K562 (cell line): ENCODE results near the gene TMEM187. TPM values are rescaled to one million over a fixed set of nuclear protein-coding genes. Genes with fewer than 3 reads are reported as not detected.

Experiments used
- BDP1 ChIP-seq: IDR thresholded peaks from 3 replicates; pipeline ENCODE4 v1.6.1; 2011; ENCODE audit not compliant: insufficient read length, insufficient read depth
- BRCA1 ChIP-seq, 2 experiments: fragments of 450-650 bp in 1 of 2; sonication (generic) in 1 of 2; formaldehyde crosslinking in 1 of 2; IDR thresholded peaks; 2 replicates each; pipeline versions ENCODE4 v1.5.0 to v1.6.1; 2017 to 2020; ENCODE audit warnings: mild to moderate bottlenecking in 1 of 2, missing genetic modification reagents in 1 of 2
- CSDE1 ChIP-seq, 2 experiments: fragments of 450-650 bp; IDR thresholded peaks; 2 replicates each; pipeline ENCODE4 v1.6.1; 2016; ENCODE audit warnings: mild to moderate bottlenecking in 1 of 2
- DDX20 ChIP-seq: fragments of 450-650 bp; IDR thresholded peaks from 2 replicates; pipeline ENCODE4 v1.6.1; 2016; ENCODE audit warnings: missing genetic modification characterization, low read depth, mild to moderate bottlenecking, missing compliant biosample characterization, moderate library complexity
- ETV5 ChIP-seq: sonication (generic); formaldehyde crosslinking; IDR thresholded peaks from 2 replicates; pipeline ENCODE4 v1.4.0; 2020; ENCODE audit warnings: low read depth, mild to moderate bottlenecking, missing genetic modification reagents
- IFI16 ChIP-seq: fragments of 250-450 bp; sonication (Bioruptor Pico); IDR thresholded peaks from 2 replicates; pipeline ENCODE4 v2.1.2; 2022; ENCODE audit warnings: mild to moderate bottlenecking, inconsistent platforms
- KLF13 ChIP-seq: fragments of 450-650 bp; IDR thresholded peaks from 2 replicates; pipeline ENCODE4 v1.6.1; 2016; ENCODE audit warnings: missing genetic modification characterization, low read depth, mild to moderate bottlenecking, missing compliant biosample characterization, moderate library complexity, borderline replicate concordance
- POLR3A ChIP-seq: IDR thresholded peaks from 2 replicates; pipeline ENCODE4 v1.6.1; 2011; ENCODE audit warnings: borderline replicate concordance, mild to moderate bottlenecking, moderate library complexity; ENCODE audit not compliant: insufficient read length, insufficient read depth; ENCODE audit errors: extremely low read depth
- SPI1 ChIP-seq: IDR thresholded peaks from 2 replicates; pipeline ENCODE4 v1.6.1; 2011; ENCODE audit warnings: low read depth, low read length, control low read depth, borderline replicate concordance
- TAF1 ChIP-seq: IDR thresholded peaks from 2 replicates; pipeline ENCODE4 v1.6.1; 2011; ENCODE audit warnings: mild to moderate bottlenecking, low read length, moderate library complexity; ENCODE audit not compliant: insufficient read depth, control insufficient read depth, severe bottlenecking; ENCODE audit errors: extremely low read depth
- TCFL5 ChIP-seq: fragments of 250-450 bp; sonication (Bioruptor Pico); conservative IDR thresholded peaks from 2 replicates; pipeline ENCODE4 v1.6.1; 2021; ENCODE audit warnings: mild to moderate bottlenecking, moderate library complexity, matching md5 sums
- ZBTB7A ChIP-seq: IDR thresholded peaks from 2 replicates; pipeline ENCODE4 v1.6.1; 2011; ENCODE audit warnings: low read depth, mild to moderate bottlenecking, low read length, moderate library complexity, borderline replicate concordance; ENCODE audit not compliant: control insufficient read depth
- polyA plus RNA-seq, 8 experiments: library from polyadenylated mRNA; depleted of rRNA in 4 of 8; stranded (reverse) in 5 of 8; unstranded in 3 of 8; fragments of >200 nt; fragmentation: Nextera tagmentation in 2 of 8; fragmentation: Illumina TruSeq in 1 of 8; extraction: Ambion mirVana in 2 of 8; extraction: Trizol in 1 of 8; gene quantifications; 2 replicates each; pipeline versions ENCODE4 v1.2.1 to v1.2.3, GENCODE V29; 2011 to 2014; ENCODE audit warnings: inconsistent platforms in 1 of 8, missing spikeins in 1 of 8
- total RNA-seq, 7 experiments: library from RNA; depleted of rRNA in 6 of 7; stranded (reverse); fragments of >200 nt in 6 of 7; fragmentation: Illumina TruSeq in 2 of 7; extraction: Trizol in 2 of 7; gene quantifications; 2 replicates each; pipeline versions ENCODE4 v1.2.1 to v1.2.3, GENCODE V29; 2011 to 2021; ENCODE audit warnings: low replicate concordance in 1 of 7
- TF ChIP-seq, protein P1 (sequence below): fragments of 250-450 bp; sonication (Bioruptor Pico); IDR thresholded peaks from 2 replicates; pipeline ENCODE4 v1.5.0; 2021
- TF ChIP-seq, protein P2 (sequence below), 2 experiments: fragments of 450-650 bp in 1 of 2; sonication (generic) in 1 of 2; formaldehyde crosslinking in 1 of 2; IDR thresholded peaks in 1 of 2; conservative IDR thresholded peaks in 1 of 2; 2 replicates each; pipeline versions ENCODE4 v1.6.1 to v1.8.1; 2016 to 2023; ENCODE audit warnings: mild to moderate bottlenecking in 2 of 2, moderate library complexity in 2 of 2, inconsistent platforms in 1 of 2, missing genetic modification reagents in 1 of 2
- TF ChIP-seq, protein P3 (sequence below): fragments of 250-450 bp; sonication (Bioruptor Pico); IDR thresholded peaks from 2 replicates; pipeline ENCODE4 v1.8.0; 2021; ENCODE audit warnings: moderate library complexity, mild to moderate bottlenecking, inconsistent platforms
- TF ChIP-seq, protein P4 (sequence below): fragments of 250-450 bp; sonication (Bioruptor Pico); IDR thresholded peaks from 2 replicates; pipeline ENCODE4 v1.8.0; 2021; ENCODE audit warnings: moderate library complexity, mild to moderate bottlenecking, inconsistent platforms
- TF ChIP-seq, protein P5 (sequence below), 2 experiments: fragments of 450-650 bp; IDR thresholded peaks; 2 replicates each; pipeline ENCODE4 v1.6.1; 2018; ENCODE audit warnings: mild to moderate bottlenecking in 2 of 2, low read depth in 1 of 2; ENCODE audit not compliant: partially characterized antibody in 2 of 2

Gene TMEM187
- total and polyA plus RNA-seq, 9 of the 15 experiments (the other 6 are each of a cell fraction or from before 2014, with no cell fraction given), result 0.13 to 6.4 (median 1.6) TPM

DNA sequence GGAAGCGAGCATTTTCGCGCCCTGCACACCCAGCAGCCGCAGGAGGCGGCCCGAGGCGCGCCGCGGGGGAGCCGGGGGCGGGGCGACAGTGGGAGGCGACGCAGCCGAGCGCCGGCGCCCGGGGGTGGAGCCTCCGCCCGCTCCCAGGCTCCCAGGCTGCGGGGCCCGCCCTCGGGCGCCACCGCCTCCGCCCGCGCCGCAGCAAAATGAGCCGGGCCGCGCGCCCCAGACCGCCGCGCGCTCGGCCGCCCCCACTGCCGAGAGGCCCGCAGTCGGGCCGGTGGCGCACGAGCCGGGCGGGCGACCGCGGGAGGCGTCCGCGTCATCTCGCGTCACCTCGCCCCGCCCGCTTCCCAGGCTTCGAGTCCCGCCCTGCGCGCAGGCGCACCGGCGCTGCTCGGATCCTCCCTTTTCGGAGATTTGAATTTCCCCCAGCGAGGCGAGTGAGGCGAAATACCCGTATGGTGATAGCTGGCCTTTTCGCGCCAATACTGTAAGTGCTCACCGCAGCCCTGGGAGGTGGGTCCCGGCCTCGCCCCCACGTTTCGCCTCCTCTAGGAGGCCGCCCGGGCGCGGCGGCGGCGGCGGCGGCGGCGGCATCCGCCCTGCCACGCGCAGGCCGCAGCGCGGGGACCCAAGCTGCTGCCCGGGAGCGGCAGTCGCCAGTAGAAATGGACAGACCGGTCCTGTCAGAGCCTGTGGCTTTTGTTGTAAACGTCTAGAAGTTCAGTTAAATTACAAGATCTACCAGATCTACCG, at the start of gene TMEM187 (continued):
- TF ChIP-seq BRCA1 (IDR thresholded peaks at IDR 0.05), result no peak
- TF ChIP-seq BRCA1 (CRISPR knock-in tag; IDR thresholded peaks at IDR 0.05), result no peak
- TF ChIP-seq TCFL5 (CRISPR knock-in tag), result no peak
- no peak for TF ChIP-seq KLF13 (tag)
- TF ChIP-seq POLR3A, result no peak
- TF ChIP-seq, protein P1, sequence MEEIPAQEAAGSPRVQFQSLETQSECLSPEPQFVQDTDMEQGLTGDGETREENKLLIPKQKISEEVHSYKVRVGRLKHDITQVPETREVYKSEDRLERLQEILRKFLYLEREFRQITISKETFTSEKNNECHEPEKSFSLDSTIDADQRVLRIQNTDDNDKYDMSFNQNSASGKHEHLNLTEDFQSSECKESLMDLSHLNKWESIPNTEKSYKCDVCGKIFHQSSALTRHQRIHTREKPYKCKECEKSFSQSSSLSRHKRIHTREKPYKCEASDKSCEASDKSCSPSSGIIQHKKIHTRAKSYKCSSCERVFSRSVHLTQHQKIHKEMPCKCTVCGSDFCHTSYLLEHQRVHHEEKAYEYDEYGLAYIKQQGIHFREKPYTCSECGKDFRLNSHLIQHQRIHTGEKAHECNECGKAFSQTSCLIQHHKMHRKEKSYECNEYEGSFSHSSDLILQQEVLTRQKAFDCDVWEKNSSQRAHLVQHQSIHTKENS (CRISPR knock-in tag), result no peak
- no peak for TF ChIP-seq ETV5 (CRISPR knock-in tag)
- TF ChIP-seq, protein P2, sequence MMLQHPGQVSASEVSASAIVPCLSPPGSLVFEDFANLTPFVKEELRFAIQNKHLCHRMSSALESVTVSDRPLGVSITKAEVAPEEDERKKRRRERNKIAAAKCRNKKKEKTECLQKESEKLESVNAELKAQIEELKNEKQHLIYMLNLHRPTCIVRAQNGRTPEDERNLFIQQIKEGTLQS (IDR thresholded peaks at IDR 0.05), result no peak
- TF ChIP-seq, protein P2 (CRISPR knock-in tag; conservative IDR thresholded peaks at IDR 0.05), result no peak
- TF ChIP-seq IFI16 (CRISPR knock-in tag), result no peak
- TF ChIP-seq CSDE1 (IDR thresholded peaks at IDR 0.05), result no peak
- TF ChIP-seq BDP1, result no peak
- no peak for TF ChIP-seq SPI1
- no peak for TF ChIP-seq DDX20 (tag)
- peak; percentile 56 for TF ChIP-seq TAF1
- TF ChIP-seq, protein P3, sequence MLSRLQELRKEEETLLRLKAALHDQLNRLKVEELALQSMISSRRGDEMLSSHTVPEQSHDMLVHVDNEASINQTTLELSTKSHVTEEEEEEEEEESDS (CRISPR knock-in tag), result no peak
- TF ChIP-seq, protein P4, sequence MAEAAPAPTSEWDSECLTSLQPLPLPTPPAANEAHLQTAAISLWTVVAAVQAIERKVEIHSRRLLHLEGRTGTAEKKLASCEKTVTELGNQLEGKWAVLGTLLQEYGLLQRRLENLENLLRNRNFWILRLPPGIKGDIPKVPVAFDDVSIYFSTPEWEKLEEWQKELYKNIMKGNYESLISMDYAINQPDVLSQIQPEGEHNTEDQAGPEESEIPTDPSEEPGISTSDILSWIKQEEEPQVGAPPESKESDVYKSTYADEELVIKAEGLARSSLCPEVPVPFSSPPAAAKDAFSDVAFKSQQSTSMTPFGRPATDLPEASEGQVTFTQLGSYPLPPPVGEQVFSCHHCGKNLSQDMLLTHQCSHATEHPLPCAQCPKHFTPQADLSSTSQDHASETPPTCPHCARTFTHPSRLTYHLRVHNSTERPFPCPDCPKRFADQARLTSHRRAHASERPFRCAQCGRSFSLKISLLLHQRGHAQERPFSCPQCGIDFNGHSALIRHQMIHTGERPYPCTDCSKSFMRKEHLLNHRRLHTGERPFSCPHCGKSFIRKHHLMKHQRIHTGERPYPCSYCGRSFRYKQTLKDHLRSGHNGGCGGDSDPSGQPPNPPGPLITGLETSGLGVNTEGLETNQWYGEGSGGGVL, result no peak
- TF ChIP-seq, protein P5, sequence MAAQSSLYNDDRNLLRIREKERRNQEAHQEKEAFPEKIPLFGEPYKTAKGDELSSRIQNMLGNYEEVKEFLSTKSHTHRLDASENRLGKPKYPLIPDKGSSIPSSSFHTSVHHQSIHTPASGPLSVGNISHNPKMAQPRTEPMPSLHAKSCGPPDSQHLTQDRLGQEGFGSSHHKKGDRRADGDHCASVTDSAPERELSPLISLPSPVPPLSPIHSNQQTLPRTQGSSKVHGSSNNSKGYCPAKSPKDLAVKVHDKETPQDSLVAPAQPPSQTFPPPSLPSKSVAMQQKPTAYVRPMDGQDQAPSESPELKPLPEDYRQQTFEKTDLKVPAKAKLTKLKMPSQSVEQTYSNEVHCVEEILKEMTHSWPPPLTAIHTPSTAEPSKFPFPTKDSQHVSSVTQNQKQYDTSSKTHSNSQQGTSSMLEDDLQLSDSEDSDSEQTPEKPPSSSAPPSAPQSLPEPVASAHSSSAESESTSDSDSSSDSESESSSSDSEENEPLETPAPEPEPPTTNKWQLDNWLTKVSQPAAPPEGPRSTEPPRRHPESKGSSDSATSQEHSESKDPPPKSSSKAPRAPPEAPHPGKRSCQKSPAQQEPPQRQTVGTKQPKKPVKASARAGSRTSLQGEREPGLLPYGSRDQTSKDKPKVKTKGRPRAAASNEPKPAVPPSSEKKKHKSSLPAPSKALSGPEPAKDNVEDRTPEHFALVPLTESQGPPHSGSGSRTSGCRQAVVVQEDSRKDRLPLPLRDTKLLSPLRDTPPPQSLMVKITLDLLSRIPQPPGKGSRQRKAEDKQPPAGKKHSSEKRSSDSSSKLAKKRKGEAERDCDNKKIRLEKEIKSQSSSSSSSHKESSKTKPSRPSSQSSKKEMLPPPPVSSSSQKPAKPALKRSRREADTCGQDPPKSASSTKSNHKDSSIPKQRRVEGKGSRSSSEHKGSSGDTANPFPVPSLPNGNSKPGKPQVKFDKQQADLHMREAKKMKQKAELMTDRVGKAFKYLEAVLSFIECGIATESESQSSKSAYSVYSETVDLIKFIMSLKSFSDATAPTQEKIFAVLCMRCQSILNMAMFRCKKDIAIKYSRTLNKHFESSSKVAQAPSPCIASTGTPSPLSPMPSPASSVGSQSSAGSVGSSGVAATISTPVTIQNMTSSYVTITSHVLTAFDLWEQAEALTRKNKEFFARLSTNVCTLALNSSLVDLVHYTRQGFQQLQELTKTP (IDR thresholded peaks at IDR 0.05; ENCODE audit: low read depth in 1 of 2, partially characterized antibody in 2 of 2), result no peak
- no peak; the same call in 1 of the 2 replicates for TF ChIP-seq ZBTB7A
